ENCODE results near the gene MRPL24. TPM values are rescaled to one million over a fixed set of nuclear protein-coding genes. Genes with fewer than 3 reads are reported as not detected.

MRPL24 gene
- total RNA-seq, 1 experiment from 2014 or later = 27.3 TPM

DNA sequence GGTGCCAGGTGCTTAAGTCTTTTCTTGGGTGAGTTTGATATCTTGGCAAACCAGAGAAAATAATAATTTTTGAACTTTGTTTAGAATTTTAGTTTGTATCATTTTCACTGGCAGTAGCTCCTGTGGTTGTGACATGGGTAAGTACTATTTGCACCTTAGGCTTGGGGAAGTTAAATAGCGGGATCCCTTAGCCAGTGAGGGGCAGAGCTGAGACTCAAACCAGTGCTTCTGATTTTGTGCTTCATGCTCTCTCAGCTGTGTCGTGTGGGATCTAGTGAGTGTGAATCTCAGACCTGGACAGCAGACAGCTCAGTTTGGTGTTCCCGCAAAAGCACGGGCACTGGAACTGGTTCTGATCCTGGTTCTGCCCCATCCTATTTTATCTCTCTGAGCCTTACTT lies 36.1 kb upstream of the MRPL24 start:
- H3K23me2 ChIP-seq (ENCODE audit: insufficient read length, low read depth, low read length, poor library complexity, severe bottlenecking) = no peaks in the 10 kb centered on the region
- H3K9me3 Mint-ChIP-seq = no peaks in the 10 kb centered on the region
- H2AK5ac ChIP-seq (ENCODE audit: insufficient read length, low read length) = no peak overlapping the region
- H2AFZ ChIP-seq (ENCODE audit: low read length) = no peak overlapping the region
- H3K79me1 ChIP-seq (ENCODE audit: insufficient read depth, low read depth, low read length, poor library complexity, severe bottlenecking) = peaks cover 19% of the 10 kb centered on the region
- H2BK15ac ChIP-seq (ENCODE audit: low read depth, low read length) = no peak overlapping the region
- H4K91ac ChIP-seq (ENCODE audit: insufficient read length, low read depth, low read length) = no peak overlapping the region
- 0 out of 7 replicates have a peak overlapping the region, but pooled peaks of 1 of the 3 experiments have one; percentile 1 for H3K27ac Mint-ChIP-seq
- H4K5ac ChIP-seq (ENCODE audit: insufficient read length, low read depth, low read length) = no peak overlapping the region
- no peak overlapping the region for H3K18ac ChIP-seq (ENCODE audit: insufficient read length, low read depth, low read length)
- H3T11ph ChIP-seq (ENCODE audit: low read length) = no peak overlapping the region
- no peak overlapping the region for H3K4me3 Mint-ChIP-seq
- no peaks in the 10 kb centered on the region for H3K9me3 ChIP-seq (ENCODE audit: control insufficient read depth, low read depth, low read length)
- no peak overlapping the region for H4K8ac ChIP-seq (replicated peaks; ENCODE audit: insufficient read length, low read depth, low read length)
- H3K4me1 ChIP-seq (ENCODE audit: insufficient read depth, low read length) = no peaks in the 10 kb centered on the region
- no peak overlapping the region for H3K23ac ChIP-seq (ENCODE audit: insufficient read length, low read depth, low read length)
- no peak overlapping the region for H3K27ac ChIP-seq (ENCODE audit: insufficient read length, low read depth, low read length)
- no peak overlapping the region for H3K9ac ChIP-seq (ENCODE audit: extremely low read depth, insufficient read length, low read length)
- TF ChIP-seq CTCF (conservative IDR thresholded peaks at IDR 0.05) = no peak
- H3K4ac ChIP-seq (ENCODE audit: low read depth, low read length) = no peak overlapping the region
- no peak overlapping the region for H2BK20ac ChIP-seq (ENCODE audit: low read depth, low read length, poor library complexity, severe bottlenecking)
- H2BK12ac ChIP-seq (ENCODE audit: insufficient read length, low read depth, low read length) = no peak overlapping the region
- H3K14ac ChIP-seq (ENCODE audit: insufficient read depth, low read length) = no peak overlapping the region
- no peaks in the 10 kb centered on the region for H4K20me1 ChIP-seq (ENCODE audit: control insufficient read depth, insufficient read depth, insufficient read length)
- no peak overlapping the region for H3K56ac ChIP-seq (ENCODE audit: insufficient read length, low read depth, low read length)
- no peak overlapping the region for H3K4me2 ChIP-seq (ENCODE audit: insufficient read depth, insufficient read length, low read length)
- H2BK120ac ChIP-seq (ENCODE audit: low read depth, low read length, poor library complexity, severe bottlenecking) = no peak overlapping the region
- no peak overlapping the region for H2BK5ac ChIP-seq (ENCODE audit: insufficient read length, low read length)
- H3K4me1 Mint-ChIP-seq = peaks cover 0 to 7% of the 10 kb centered on the region in 2 experiments; a peak in 2 of 4 replicates
- DNase-seq = no peak
- H3K27me3 ChIP-seq (ENCODE audit: insufficient read depth, low read length) = no peaks in the 10 kb centered on the region
- peaks cover 22% of the 10 kb centered on the region; the same call in 1 of the 2 replicates for H3K79me2 ChIP-seq (ENCODE audit: insufficient read depth, low read length)
- peaks cover 3 to 25% (median 15%) of the 10 kb centered on the region in 3 experiments; a peak in 6 of 7 replicates for H3K36me3 Mint-ChIP-seq (ENCODE audit: insufficient read depth in 1 of 3, low read depth in 3 of 3)
- H3K27me3 Mint-ChIP-seq (ENCODE audit: low read depth) = no peaks in the 10 kb centered on the region
- no CpG with 5 or more reads among the region's 4 CpGs for WGBS (ENCODE audit: extremely low coverage, insufficient read length, low lambda C conversion rate)
